Hematopoietic multipotent progenitor cell treated with erythropoietin and hydrocortisone succinate and interleukin-3 and kit ligand, for 17 days (in vitro differentiated cells): Measurements from ENCODE around the gene PARK7.

Source experiments
- DNase-seq: peaks from one replicate; pipeline ENCODE4 v3.0.0-alpha.2; 2015; ENCODE audit warnings: low spot score

Gene PARK7

GRCh38 chr1:8025061-8025670 lies 63.7 kb downstream of the PARK7 start:
- no peak for DNase-seq

- DNase-seq: no peak
Observed at GRCh38 chr1:8025671-8026144, 64.2 kb downstream of the PARK7 start.

GRCh38 chr1:8026153-8026975 lies 64.9 kb downstream of the PARK7 start, which contains the start of gene ERRFI1:
TSS of gene ERRFI1 (minus strand) at chr1:8026309. CDS start at chr1:8015619, 10,690 bp downstream.
- DNase-seq: peak; percentile 42

- DNase-seq: no peak
Observed at GRCh38 chr1:8026976-8027747, 65.7 kb downstream of the PARK7 start.

- DNase-seq: no peak
Observed at GRCh38 chr1:8027748-8028570, 66.4 kb downstream of the PARK7 start.

GRCh38 chr1:8028571-8028910 lies 67.0 kb downstream of the PARK7 start:
- no peak for DNase-seq

GRCh38 chr1:8031176-8031785 lies 69.8 kb downstream of the PARK7 start:
- no peak for DNase-seq

- DNase-seq: no peak
Observed at GRCh38 chr1:8032366-8032910, 70.9 kb downstream of the PARK7 start.

- DNase-seq: no peak
Observed at GRCh38 chr1:8033322-8033721, 71.8 kb downstream of the PARK7 start.
